Testis (tissue), 2 donors: ENCODE data around the gene INPP5A.

ENCODE experiments used
- POLR2A ChIP-seq: fragments of 450-650 bp; IDR thresholded peaks from one replicate; pipeline ENCODE4 v1.6.1; 2017; ENCODE audit warnings: antibody characterized with exemption, mild to moderate bottlenecking, moderate library complexity
- TF ChIP-seq, protein P1 (sequence below), 3 experiments: fragments of 450-650 bp in 2 of 3; fragments of 200-600 bp in 1 of 3; sonication (generic) in 1 of 3; IDR thresholded peaks; one replicate each; pipeline ENCODE4 v1.5.1; 2016 to 2019; ENCODE audit warnings: antibody characterized with exemption in 3 of 3, mild to moderate bottlenecking in 2 of 3, moderate library complexity in 1 of 3

DNA sequence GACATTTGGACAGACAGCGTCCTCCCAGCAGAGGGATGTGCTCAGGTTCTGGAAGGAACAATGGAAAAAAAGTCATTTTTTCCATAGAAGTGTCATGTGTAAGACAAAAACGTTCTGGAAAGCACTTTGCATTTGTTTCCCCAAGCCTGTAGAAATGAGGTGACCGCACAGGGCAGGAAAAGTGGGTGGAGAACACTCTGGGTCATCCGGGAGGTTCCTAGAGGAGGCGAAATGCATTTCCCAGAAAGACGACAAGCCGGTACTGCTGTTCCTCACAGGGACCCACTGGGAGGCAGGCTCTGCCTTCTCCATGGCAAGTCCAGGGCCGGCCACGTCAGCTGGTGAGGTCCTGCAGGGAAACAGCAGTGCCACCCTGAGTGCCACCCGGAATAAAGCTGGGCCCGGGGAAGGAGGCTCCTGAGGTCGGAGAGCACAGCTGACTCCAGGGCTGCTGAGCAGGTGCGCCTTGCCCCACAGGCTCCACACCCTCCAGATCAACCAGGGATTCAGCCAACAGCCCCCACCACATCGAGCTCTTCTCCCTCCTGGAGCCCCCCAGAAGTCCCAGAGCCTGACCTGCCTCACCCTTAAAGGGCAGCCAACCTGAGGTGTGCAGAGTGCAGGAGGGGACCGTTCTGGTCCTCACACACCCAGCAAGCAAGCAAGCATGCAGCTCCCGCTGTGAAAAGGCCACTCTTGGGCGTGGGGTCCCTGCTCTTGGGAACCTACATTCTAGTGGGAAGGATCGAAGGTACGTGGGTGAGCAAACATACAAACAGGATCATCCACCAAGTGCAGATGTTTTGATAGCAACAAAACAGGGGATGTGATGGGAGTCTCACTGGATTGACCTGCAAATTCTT, 28.8 kb upstream of the INPP5A start:
- TF ChIP-seq, protein P1, sequence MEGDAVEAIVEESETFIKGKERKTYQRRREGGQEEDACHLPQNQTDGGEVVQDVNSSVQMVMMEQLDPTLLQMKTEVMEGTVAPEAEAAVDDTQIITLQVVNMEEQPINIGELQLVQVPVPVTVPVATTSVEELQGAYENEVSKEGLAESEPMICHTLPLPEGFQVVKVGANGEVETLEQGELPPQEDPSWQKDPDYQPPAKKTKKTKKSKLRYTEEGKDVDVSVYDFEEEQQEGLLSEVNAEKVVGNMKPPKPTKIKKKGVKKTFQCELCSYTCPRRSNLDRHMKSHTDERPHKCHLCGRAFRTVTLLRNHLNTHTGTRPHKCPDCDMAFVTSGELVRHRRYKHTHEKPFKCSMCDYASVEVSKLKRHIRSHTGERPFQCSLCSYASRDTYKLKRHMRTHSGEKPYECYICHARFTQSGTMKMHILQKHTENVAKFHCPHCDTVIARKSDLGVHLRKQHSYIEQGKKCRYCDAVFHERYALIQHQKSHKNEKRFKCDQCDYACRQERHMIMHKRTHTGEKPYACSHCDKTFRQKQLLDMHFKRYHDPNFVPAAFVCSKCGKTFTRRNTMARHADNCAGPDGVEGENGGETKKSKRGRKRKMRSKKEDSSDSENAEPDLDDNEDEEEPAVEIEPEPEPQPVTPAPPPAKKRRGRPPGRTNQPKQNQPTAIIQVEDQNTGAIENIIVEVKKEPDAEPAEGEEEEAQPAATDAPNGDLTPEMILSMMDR (IDR thresholded peaks at IDR 0.05) = no peak
- TF ChIP-seq POLR2A = no peak
